Measurements from ENCODE around the gene CCNY.

Gene CCNY

DNA sequence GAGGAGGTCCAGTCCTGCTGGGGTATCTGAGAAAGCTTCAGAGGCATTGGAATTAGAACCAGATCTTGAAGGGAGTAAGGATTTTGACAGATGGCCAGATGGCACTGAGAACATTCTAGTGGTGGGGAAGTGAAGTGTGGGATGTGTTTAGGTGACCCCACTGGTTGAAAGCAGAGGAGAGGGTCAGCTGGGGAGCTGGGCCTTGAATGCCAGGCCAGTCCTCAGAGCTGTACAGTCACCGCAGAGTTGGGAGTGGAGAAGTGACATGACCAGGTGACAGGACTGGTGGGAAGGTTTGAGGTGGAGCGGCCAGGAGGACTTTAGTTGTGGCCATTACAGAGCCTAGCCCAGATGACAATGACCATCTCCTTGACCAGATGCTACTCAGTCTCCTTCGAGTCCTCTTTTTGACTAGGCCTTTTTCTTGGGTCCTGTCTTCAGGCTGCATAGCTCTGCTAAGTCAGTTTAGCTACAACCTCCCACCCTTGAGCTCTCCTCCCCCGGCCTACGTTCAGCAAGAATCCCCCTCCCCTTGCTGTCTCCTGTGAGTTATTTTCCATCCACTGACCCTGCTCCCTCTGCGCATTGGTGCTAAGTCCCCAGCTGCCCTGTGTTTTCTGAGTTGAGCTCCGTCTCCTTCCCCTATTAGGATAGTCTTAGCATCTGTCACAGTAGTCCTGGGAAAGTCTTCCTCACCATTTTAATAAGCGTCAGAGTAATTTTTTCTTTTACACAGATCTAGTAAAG is 56.3 kb downstream of the CCNY start:
- H3K4me3 ChIP-seq (ENCODE audit: control insufficient read depth, low read depth, low read length) = no peak overlapping the region
- TF ChIP-seq, protein P1, sequence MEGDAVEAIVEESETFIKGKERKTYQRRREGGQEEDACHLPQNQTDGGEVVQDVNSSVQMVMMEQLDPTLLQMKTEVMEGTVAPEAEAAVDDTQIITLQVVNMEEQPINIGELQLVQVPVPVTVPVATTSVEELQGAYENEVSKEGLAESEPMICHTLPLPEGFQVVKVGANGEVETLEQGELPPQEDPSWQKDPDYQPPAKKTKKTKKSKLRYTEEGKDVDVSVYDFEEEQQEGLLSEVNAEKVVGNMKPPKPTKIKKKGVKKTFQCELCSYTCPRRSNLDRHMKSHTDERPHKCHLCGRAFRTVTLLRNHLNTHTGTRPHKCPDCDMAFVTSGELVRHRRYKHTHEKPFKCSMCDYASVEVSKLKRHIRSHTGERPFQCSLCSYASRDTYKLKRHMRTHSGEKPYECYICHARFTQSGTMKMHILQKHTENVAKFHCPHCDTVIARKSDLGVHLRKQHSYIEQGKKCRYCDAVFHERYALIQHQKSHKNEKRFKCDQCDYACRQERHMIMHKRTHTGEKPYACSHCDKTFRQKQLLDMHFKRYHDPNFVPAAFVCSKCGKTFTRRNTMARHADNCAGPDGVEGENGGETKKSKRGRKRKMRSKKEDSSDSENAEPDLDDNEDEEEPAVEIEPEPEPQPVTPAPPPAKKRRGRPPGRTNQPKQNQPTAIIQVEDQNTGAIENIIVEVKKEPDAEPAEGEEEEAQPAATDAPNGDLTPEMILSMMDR (conservative IDR thresholded peaks at IDR 0.05; ENCODE audit: control insufficient read depth, insufficient read depth, low read depth, low read length) = no peak
- no peak for DNase-seq (ENCODE audit: low read depth)

GRCh38 chr10:35394411-35394851 is 58.1 kb downstream of the CCNY start:
- TF ChIP-seq, protein P1 (conservative IDR thresholded peaks at IDR 0.05; ENCODE audit: control insufficient read depth, insufficient read depth, low read depth, low read length) = no peak
- DNase-seq (ENCODE audit: low read depth) = no peak
- no peak overlapping the region for H3K4me3 ChIP-seq (ENCODE audit: control insufficient read depth, low read depth, low read length)

- no peak for DNase-seq (ENCODE audit: low read depth)
- TF ChIP-seq, protein P1 (conservative IDR thresholded peaks at IDR 0.05; ENCODE audit: control insufficient read depth, insufficient read depth, low read depth, low read length) = no peak
- no peak overlapping the region for H3K4me3 ChIP-seq (ENCODE audit: control insufficient read depth, low read depth, low read length)
Measured at GRCh38 chr10:35394934-35395333, 58.6 kb downstream of the CCNY start.

DNA sequence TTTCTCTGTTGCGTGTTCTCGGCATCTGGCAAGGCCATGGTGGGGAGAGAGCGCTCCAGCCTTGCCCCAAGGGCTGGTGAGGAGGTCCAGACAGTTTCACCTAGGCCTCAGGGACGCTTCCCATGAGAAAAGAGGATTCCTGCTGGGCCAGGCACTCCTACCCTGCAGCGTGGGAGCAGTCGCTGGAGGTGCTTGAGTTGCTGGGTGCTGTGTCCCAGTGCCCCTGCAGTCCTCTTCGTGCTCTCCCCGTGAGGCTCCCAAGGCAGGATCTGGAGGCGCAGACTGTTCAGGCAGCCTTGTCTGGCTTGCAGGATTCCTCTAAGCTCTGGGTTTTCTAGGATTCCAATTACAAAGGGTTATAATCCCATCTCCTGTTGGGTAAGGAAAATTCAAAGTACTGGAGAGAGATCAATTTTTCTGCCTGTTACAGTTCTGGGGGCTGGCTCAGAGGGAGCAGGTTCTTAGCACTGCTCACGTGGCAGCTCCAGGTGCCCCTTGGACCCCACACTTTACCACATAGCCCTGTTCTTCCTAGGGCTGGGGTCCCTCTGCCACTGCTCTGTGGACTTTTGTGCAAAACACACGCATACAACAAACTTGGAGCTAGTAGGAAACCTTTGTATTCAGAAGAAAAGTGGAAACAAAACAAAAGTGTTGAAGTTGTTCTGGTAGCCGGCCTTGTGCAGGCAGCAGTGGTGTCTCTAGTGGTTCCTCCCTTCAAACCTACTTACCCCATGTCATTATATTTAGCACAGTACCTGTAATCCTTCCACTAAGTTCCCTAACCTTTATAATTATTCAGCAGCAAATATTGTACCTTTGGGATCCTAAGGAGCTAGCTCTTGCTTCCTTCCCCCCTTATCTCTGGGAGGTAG is 60.5 kb downstream of the CCNY start:
- no peak for DNase-seq (ENCODE audit: low read depth)
- TF ChIP-seq, protein P1 (conservative IDR thresholded peaks at IDR 0.05; ENCODE audit: control insufficient read depth, insufficient read depth, low read depth, low read length) = no peak
- no peak overlapping the region for H3K4me3 ChIP-seq (ENCODE audit: control insufficient read depth, low read depth, low read length)

DNA sequence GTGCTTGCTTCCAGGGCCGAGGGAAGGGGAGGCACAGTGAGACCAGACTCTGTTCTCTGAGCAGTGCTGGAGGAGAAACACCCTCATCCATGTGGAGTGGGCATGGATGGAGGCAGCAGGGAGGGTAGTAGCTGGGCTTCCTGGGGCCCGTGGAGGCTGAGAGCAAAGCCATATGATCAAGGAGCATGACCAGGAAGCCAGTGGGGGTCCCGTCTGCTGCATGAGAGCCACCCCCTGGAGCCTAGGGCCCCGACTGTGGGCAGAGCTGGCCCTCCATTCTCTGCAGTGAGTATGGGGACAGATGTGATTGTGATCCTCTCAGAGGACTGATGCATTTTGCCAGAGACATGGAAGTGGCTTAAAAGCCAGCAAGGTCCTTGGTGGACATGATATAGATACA is 61.6 kb downstream of the CCNY start:
- no peak overlapping the region for H3K4me3 ChIP-seq (ENCODE audit: control insufficient read depth, low read depth, low read length)
- TF ChIP-seq, protein P1 (conservative IDR thresholded peaks at IDR 0.05; ENCODE audit: control insufficient read depth, insufficient read depth, low read depth, low read length) = no peak
- no peak for DNase-seq (ENCODE audit: low read depth)

DNA sequence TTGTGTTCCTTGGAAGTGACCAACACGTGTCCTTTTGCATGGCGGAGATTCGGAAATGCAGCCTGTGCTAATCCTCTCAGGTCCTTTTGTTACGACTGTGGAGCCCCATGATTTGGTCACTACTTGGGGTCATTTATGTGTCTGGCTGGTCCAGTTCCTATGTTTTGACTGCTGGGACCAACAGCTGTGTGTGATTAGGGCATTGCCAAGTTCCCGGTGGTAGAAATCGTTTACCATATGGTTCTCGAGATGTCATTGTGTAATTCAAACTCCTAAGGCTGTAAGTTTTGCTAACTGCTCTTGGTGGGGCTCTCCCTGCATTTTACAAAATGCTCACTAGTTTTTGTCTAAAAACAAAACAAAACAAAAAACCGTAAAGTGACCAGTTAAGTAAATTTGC is 62.0 kb downstream of the CCNY start:
- DNase-seq (ENCODE audit: low read depth) = peak; percentile 65
- TF ChIP-seq, protein P1 (conservative IDR thresholded peaks at IDR 0.05; ENCODE audit: control insufficient read depth, insufficient read depth, low read depth, low read length) = no peak
- no peak overlapping the region for H3K4me3 ChIP-seq (ENCODE audit: control insufficient read depth, low read depth, low read length)
